GM23338 (cell line): ENCODE measurements around the gene SPN.
"Not testable (repeated sequence)": the region's sequence is repeated elsewhere in the genome, so short reads cannot be mapped to it uniquely, and the experiment has no call there.

Experiments
- CREB1 ChIP-seq: fragments of 250-450 bp; sonication (Bioruptor Pico); IDR thresholded peaks from 2 replicates; pipeline ENCODE4 v1.5.0; 2020; ENCODE audit warnings: low read depth, mild to moderate bottlenecking, moderate library complexity
- CTCF ChIP-seq, 2 experiments: fragments of 200-600 bp in 1 of 2; sonication (generic) in 1 of 2; conservative IDR thresholded peaks; 2 replicates each; pipeline versions ENCODE4 v1.5.1 to v1.6.1; 2016 to 2017; ENCODE audit warnings: antibody characterized with exemption in 2 of 2, low read depth in 2 of 2, mild to moderate bottlenecking in 2 of 2, moderate library complexity in 1 of 2

DNA sequence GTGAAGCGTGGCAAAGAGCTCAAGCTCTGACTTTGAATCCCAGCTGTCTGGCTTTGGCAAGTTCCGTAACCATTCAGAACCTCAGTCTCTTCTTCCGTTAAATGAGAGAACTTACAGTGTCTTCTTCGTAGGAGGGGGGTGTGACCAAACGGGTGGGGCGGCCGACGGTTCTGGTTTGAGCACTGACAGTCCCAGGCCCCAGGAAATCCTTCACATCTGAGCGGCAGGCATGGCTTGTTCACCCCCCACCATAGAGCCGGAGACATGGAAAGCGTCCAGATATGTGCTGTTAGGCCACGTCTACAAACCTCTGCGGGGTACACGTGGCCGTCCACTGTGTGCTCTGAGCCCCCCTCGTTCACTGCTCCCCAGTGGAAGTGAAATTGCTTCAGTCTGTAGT lies 27.1 kb upstream of the SPN start:
- not testable (repeated sequence) for TF ChIP-seq CTCF (conservative IDR thresholded peaks at IDR 0.05; ENCODE audit: low read depth in 2 of 2); CREB1
